ENCODE results near the gene LDLRAP1. TPM values are rescaled to one million over a fixed set of nuclear protein-coding genes. Genes with fewer than 3 reads are reported as not detected.

Gene LDLRAP1
- total and polyA plus RNA-seq, 2 of the 4 experiments (the other 2 are of a cell fraction), result 4.5 to 14.4 TPM

GRCh38 chr1:25608488-25609178, 65.2 kb downstream of the LDLRAP1 start:
- intact Hi-C loops (cut with micrococcal nuclease), result no loop called here
- dilution Hi-C loops (cut with HindIII; ENCODE audit: low sequenced_read_pairs, unreplicated experiment), result no loop called here

More at GRCh38 chr1:25608488-25609178, 65.2 kb downstream of the LDLRAP1 start:
- TF ChIP-seq CHD1 (IDR thresholded peaks at IDR 0.05; ENCODE audit: low read depth, low read length) (no peak), POLR2A (IDR thresholded peaks at IDR 0.05; ENCODE audit: low read depth, low read length) (no peak), NFE2L2 (IDR thresholded peaks at IDR 0.05; ENCODE audit: low read depth, low read length) (no peak), RCOR1 (IDR thresholded peaks at IDR 0.05; ENCODE audit: insufficient replicate concordance, low read length) (no peak), MAFK (IDR thresholded peaks at IDR 0.05; ENCODE audit: low read depth, low read length) (no peak), CTCF (conservative IDR thresholded peaks at IDR 0.05; ENCODE audit: low read depth, low read length) (peak; percentile 65), SMC3 (IDR thresholded peaks at IDR 0.05; ENCODE audit: low read depth, low read length) (peak; percentile 73), BHLHE40 (IDR thresholded peaks at IDR 0.05; ENCODE audit: low read depth, low read length) (no peak), CEBPB (IDR thresholded peaks at IDR 0.05; ENCODE audit: low read depth, low read length) (no peak), MAZ (IDR thresholded peaks at IDR 0.05; ENCODE audit: borderline replicate concordance, low read depth, low read length) (no peak), FOS (IDR thresholded peaks at IDR 0.05; ENCODE audit: low read depth, low read length) (no peak), USF2 (IDR thresholded peaks at IDR 0.05; ENCODE audit: low read depth, low read length) (peak; percentile 83), RFX5 (IDR thresholded peaks at IDR 0.05; ENCODE audit: low read depth, low read length) (no peak), RAD21 (IDR thresholded peaks at IDR 0.05; ENCODE audit: low read length) (peak; percentile 81), MXI1 (IDR thresholded peaks at IDR 0.05; ENCODE audit: borderline replicate concordance, low read depth, low read length) (no peak)
- TF ChIP-seq, protein P1, sequence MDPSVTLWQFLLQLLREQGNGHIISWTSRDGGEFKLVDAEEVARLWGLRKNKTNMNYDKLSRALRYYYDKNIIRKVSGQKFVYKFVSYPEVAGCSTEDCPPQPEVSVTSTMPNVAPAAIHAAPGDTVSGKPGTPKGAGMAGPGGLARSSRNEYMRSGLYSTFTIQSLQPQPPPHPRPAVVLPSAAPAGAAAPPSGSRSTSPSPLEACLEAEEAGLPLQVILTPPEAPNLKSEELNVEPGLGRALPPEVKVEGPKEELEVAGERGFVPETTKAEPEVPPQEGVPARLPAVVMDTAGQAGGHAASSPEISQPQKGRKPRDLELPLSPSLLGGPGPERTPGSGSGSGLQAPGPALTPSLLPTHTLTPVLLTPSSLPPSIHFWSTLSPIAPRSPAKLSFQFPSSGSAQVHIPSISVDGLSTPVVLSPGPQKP (IDR thresholded peaks at IDR 0.05; ENCODE audit: borderline replicate concordance, low read depth, low read length), result no peak
- no peak overlapping the region for H3K9ac ChIP-seq (ENCODE audit: low read depth, low read length)
- 0 out of 2 replicates have a peak overlapping the region, but pooled peaks have one; percentile 4 for H2BK20ac ChIP-seq (ENCODE audit: low read depth, low read length)
- ATAC-seq (ENCODE audit: low read depth), result peak; percentile 82
- H3K14ac ChIP-seq (replicated peaks; ENCODE audit: low read depth, low read length), result no peak overlapping the region
- ChIA-PET CTCF (interaction anchor here (0.6 to 2.6 kb wide), 15 partner anchors 10 to 212 kb away, joined by 3 to 15 read pairs (median 3); no protein-coding TSS in a partner anchor), POLR2A (ENCODE audit: unreplicated experiment) (no interaction called here)
- in situ Hi-C loops (cut with MboI; ENCODE audit: low sequenced_read_pairs), result no loop called here
- no peak overlapping the region for H2BK5ac ChIP-seq (ENCODE audit: low read depth, low read length, poor library complexity, severe bottlenecking)
- 30% methylated on average over 2 of the region's 15 CpGs; no CpG with 5 or more reads in 1 of the 2 experiments for WGBS, 2 experiments (ENCODE audit: extremely low coverage in 2 of 2, insufficient read length in 1 of 2)
- H3K27me3 ChIP-seq (ENCODE audit: control insufficient read depth, insufficient read depth, low read length), result peaks cover 20% of the 10 kb centered on the region
- H3K23ac ChIP-seq (ENCODE audit: low read depth, low read length), result no peak overlapping the region
- H3K56ac ChIP-seq (ENCODE audit: extremely low read depth, insufficient read depth, low read length), result no peak overlapping the region
- no peak overlapping the region for H4K8ac ChIP-seq (ENCODE audit: low read depth in 2 of 2, low read length in 2 of 2)
- DNase-seq, result peak; percentile 64
- no peak overlapping the region for H2AK9ac ChIP-seq (replicated peaks; ENCODE audit: low read depth, low read length, poor library complexity)
- H4K5ac ChIP-seq (ENCODE audit: low read depth, low read length), result no peak overlapping the region
- H3K79me1 ChIP-seq (ENCODE audit: low read depth in 1 of 2, low read length in 2 of 2), result no peaks in the 10 kb centered on the region
- no peak overlapping the region for H2BK120ac ChIP-seq (ENCODE audit: low read depth, low read length)
- H4K91ac ChIP-seq (ENCODE audit: insufficient read depth, low read depth, low read length), result no peak overlapping the region
- no peaks in the 10 kb centered on the region for H3K9me3 ChIP-seq (ENCODE audit: control insufficient read depth, insufficient read depth, low read length)
- H3K4me2 ChIP-seq (ENCODE audit: low read depth, low read length), result peak overlapping the region; percentile 45
- no TSS peak for BruUV-seq (replicated peaks)
- no peak overlapping the region for H3K18ac ChIP-seq (ENCODE audit: low read depth, low read length)
- no peak overlapping the region for H2AK5ac ChIP-seq (ENCODE audit: low read depth, low read length)
- H4K20me1 ChIP-seq (ENCODE audit: insufficient read depth, low read length), result no peaks in the 10 kb centered on the region
- peak overlapping the region; percentile 85 for H2AFZ ChIP-seq (replicated peaks; ENCODE audit: low read length, poor library complexity)
- H3K27ac ChIP-seq (ENCODE audit: insufficient read depth, low read length), result no peak overlapping the region
- H2BK15ac ChIP-seq (ENCODE audit: low read depth, low read length), result no peak overlapping the region
- H3K4ac ChIP-seq (ENCODE audit: low read depth, low read length), result no peak overlapping the region
- H3K4me3 ChIP-seq (ENCODE audit: insufficient read depth, low read depth, low read length), result no peak overlapping the region
- no peaks in the 10 kb centered on the region for H3K36me3 ChIP-seq (ENCODE audit: control insufficient read depth, insufficient read depth, low read length)
- H3K4me1 ChIP-seq (ENCODE audit: control insufficient read depth, insufficient read depth, low read length), result no peaks in the 10 kb centered on the region
- no peaks in the 10 kb centered on the region for H3K9me1 ChIP-seq (ENCODE audit: insufficient read depth, low read length)
